GM19328 (cell line): ENCODE data around the gene EIF2B2.

Experiments
- ATAC-seq: cut with Tn5 transposase; IDR thresholded peaks from one replicate; pipeline ENCODE4 v1.9.1; 2021; ENCODE audit warnings: mild to moderate bottlenecking, moderate library complexity; ENCODE audit not compliant: unreplicated experiment

Gene EIF2B2

DNA sequence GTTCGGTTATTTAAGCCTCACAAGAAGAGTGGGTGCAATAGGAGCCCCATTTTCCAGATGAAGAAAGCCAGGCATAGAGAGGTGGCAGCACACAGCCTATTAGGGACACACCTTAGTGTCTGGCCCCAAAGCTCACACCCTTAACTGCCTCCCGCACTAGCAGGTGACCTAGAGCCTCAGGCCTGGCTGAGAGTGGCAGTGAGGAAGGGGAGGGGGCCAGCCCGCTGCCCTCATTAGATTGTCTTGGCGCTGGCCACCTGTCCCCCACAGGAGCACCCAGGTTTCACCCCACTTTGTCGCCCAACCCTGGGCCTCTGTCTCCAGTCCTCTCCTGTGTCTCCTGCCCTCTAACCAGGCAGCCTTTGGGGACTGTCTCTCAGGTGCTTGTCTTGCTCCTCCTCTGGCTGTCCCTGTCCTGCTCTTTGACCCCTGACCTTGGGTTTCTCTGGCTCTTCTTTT, 28.8 kb upstream of the EIF2B2 start:
- no peak for ATAC-seq

DNA sequence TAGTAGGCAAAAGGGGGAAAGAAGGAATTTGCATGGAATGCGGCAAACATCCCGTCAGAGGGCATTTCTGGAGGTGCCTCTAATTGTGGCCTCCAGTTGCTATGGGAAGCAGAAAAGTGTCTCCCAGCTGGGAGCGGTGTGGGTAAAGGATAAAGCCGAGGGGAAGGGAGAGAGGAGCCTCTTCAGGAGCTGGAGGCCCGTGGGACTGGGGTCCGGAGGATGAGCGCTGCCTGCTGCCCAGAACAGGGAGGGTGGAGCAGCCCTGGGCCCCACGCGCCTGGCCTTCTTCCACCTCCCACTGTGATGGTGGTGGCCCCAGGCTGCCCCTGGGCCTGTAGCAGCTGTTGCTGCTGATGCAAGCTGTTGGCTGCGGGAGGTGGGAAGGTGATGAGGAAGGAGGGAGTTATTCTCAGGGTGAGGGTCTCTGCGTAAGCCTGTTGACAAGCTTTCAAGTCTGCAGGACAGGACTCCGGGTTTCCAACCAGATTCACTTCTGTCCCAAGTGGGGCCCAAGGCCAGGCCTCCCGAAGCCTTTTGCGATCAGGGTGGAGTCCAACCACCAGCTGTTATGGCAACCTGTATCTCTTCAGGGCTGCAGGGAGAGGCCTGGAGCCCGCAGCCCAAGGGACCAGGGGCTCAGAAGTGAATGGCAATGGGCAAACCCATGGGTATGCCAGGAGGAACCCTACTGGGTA, 28.2 kb upstream of the EIF2B2 start:
- ATAC-seq: no peak

- ATAC-seq: no peak
Measured at GRCh38 chr14:74975059-74975810, 27.5 kb upstream of the EIF2B2 start.

DNA sequence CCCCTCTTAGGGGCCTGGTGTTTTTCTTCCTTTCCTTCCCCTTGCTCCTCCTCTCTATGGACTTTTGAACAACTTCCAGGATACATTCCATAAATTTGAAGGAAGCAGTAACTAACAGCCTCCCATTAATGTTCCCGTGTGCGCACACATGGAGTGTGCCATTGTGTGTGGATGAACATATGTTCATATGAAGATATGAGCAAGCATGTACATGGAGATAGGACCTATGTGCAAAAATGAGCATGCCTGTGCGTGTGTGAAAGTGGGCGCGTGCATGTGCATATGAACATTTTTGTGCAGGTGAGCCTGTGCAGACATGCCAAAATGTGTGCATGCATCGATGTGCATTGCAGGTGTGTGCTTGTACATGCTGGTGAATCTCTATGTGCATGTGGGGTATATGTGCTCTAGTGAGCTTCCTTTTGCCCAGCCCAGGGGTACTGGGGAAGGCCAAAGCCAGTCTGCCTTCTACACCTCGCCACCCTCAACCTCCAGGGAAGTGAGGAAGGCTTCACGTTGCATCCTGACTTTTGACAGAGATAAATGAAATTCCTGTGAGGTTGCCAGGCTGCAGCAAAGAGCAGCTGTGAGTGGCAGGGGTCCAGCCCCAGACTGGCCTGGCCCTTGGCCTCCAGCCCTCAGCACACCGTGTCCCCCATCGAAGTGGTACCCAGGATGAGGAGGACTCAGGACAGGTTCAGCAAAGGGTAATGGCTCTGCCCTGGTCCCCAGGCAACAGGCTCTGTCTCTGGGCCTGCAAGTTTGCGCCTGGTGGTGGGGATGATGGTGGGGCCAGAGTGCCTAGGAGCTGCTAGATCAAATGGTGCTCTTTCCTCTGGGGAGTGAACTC, 26.2 kb upstream of the EIF2B2 start:
- ATAC-seq: no peak

DNA sequence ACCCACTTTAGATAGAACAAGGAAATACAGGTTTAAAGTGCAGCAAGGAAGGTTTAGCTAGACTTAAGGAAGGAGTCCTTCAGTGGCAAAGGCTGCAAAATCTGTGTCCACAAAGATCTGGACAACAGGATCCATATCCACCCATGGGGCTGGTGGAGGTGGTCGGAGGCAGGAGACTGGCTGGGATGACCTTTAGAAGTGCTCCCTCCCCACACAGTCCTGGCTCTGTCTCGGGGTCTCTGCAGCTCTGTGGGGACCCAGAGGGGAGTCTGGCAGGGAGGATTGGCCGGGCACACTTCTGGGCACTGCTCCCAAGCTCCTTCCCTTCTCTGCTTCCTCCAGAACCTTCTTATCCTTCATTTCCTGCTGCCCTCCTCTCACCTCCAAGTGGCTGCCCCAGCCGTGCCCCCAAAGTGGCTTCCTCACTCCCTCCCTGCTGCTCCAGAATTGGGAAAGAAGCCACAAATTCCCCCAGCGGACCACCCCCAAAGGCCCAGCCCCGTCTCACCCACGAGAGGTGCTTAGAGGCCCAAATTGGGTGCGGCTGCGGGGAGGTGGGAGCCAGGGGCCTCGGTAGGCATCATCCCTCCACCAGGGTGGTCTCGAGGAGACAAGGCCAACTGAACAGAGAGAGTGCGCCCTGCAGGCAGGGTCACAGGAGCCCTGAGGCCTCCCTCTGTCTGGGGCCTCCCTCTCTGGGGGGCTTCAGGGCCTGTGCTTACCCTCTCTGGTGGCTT, 25.4 kb upstream of the EIF2B2 start:
- no peak for ATAC-seq

- no peak for ATAC-seq
Measured at GRCh38 chr14:74977901-74978385, 24.8 kb upstream of the EIF2B2 start.

DNA sequence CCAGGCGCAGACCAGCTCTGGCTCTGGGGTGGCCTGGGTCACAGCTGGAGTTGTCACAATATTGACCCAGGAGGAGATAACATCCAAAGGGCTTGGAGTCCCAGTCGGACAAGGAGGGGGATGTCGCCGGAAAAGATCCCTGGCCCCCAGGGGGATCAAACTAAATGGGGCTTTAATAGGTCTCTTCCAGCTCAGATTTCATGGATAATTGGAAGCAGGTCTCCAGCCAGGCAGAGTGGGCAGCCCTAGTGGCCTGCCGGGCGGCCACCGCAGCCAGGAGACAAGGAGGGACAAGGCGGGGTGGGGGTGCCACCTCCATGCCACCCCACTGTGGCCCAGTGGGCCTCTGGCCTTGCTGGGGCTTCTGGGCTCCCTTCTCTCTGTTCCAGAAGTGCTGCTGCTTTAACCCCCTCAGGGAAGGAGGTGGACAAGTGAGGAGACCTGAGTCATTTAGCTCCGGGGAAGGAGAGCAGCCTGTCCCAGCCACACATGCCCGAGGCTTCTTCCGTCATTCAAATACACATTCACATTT, 24.2 kb upstream of the EIF2B2 start:
- ATAC-seq: no peak

DNA sequence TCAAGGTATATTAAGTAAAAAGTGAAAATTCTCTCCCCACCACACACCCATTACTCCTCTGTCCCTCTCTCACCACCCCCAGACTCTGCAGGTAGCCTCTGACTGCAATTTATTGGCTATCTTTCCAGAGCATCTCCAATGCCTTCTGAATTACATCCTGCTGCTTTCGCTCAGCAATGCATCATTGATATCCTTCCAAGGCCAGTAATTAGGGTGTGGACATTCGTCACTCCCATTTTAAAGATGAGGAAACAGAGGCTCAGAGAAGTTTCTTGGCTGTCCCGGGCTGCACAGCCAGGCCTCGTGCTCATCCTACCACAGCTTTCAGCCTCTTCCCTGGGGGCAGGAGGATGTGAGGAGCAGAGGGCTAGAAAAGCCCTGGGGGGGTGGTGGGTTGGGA, 23.7 kb upstream of the EIF2B2 start:
- ATAC-seq: no peak

DNA sequence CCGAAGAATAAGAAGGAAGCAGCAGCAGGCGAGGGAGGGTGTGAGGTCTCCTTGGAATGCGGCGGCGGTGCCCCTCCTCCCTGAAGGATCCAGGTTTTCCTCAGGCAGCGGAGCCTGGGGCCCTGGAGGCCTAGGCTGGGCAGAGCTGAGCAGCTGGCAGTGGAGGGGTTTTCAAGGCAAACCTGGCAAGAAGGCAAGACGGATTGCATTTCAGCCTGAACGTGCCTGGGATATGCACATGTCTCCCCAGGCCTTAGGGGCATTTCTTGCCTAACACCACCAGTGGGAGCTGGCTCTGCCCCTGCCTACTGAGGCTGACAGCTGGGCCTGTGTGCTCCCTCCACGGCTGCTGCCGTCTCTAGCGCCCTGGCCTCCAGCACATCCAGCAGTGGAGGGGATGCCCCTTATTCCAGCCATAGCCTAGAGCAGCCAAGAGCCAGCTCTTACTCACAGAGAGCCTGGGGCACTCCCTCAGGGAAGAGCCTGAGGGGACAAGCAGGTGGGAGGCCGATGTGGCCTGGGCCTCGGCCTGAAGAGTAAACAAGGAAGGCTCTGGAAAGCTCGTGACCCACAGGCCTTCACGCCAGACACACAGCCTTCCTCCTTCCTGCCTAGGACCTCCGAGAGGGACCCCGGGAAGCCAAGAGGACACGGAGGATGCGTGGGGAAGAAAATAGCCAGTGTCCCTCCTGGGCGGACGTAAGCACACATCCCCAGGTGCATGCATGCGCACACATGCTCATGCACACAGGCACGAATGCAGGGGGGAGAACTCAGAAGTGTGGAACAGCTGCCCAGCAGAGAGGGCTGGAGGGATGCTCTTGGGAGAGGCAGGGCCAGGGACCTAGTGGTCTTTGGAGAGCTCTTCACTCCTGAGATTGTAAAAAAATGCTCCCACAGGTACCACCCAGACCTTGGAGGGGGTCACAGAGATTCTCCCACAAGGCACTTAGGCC, 23.0 kb upstream of the EIF2B2 start:
- no peak for ATAC-seq

DNA sequence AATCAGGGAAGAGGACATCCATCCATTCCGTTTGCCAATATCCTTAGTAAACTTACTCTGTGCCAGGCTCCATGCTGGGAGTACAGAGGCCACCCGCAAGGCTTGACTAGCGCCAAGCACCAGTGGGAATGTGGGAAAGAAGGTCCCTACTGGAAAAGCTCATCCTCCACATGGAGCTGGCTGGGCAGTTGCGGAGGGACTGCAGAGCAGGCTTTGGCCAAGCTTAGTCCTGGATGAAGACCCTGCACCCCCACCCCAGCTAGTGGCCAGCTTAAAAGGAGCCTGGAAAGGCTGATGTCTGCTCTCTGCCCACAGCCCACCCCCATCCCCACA, 22.4 kb upstream of the EIF2B2 start:
- ATAC-seq: no peak

DNA sequence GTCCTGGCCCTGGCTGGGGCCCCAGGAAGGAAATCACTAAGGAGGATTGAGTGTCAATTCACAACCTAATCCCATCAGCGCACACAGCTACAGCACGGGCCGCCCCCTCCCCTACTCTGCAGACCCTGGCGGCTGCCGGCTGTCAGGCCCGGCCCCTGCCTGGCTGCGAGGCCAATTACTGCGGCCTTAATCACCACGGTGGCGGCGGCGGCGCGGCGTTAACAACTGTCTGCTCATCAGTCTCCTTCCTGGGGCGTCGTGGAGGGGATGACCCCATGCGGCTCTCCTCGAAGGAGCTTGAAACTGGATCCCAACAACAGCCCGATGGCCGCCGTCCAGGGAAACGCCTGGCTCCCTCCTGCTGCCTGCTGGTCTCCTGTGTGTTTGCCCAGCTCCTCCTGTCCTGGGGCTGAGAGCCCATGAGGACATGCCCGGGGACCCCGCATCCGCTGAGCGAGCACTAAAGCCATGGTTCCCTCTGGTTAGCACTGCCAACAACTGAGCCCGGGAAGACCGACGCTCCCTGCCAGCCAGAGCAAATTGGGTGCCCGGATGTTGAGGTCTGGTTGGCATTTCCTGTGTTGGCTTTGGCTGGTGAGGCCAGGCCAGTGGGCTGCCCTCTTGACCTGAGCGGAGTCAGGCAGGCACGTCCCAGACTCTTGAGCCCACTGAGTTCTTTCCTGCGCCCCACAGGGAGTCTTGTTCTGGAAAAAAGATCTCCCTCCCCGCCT, 21.8 kb upstream of the EIF2B2 start:
- ATAC-seq: no peak

DNA sequence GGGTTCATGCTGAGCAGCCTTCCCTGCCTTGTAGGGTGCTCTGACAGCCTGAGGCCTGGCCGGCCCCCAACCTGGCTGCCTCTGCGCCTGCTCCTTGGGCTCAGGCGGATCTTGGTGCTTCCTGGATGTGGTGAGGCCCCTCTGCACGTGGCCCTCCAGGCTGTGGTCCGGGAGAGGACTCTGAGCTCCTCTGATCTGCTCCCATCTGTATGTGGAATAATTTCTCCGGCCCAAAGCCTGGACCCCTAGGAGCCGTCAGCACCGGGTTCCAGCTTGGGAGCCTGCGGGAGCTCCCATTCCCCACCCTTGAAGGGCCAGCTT, 21.3 kb upstream of the EIF2B2 start:
- no peak for ATAC-seq

GRCh38 chr14:74981833-74982232, 20.9 kb upstream of the EIF2B2 start:
- no peak for ATAC-seq

- ATAC-seq: no peak
Measured at GRCh38 chr14:74982661-74983060, 20.1 kb upstream of the EIF2B2 start.

GRCh38 chr14:74983343-74983742, 19.4 kb upstream of the EIF2B2 start:
- ATAC-seq: no peak

DNA sequence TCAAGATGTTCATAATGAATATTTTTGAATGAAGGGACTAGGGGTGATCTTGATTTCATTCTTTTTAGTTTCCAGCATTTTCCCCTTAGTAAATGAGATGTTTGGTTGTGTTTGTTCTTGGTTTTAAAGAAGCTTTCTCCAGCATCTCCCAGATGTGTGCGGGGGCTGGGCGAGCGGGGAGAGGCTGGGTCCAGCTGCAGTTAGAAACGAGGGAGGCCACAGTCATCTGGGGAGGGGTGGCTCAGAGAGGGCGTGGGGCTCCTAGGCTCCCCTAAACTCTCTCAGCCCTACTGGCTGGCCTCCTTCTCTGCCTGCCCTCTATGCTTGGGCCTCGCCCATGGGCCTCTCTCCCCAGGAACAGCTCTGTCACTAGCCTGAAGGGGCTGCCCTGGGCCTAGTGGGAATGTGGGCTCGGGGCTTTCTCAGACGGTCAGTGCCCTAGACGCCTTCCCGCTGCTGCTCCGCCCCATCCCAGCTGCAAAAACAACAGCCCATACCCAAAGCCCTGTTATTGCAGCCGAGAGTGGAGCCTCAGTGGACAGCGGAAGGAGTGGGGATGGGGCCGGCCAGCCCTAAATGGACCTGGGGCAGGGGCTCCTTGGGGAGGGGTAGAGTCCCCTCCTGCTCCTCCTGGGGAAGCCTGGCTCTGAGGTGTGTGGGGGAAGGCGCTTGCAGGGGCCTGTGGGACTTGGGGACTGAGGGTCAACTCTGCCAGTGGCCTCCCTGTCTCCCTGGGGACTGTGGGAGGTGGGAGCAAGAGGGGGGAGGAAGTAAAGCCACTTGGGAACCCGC, 18.3 kb upstream of the EIF2B2 start:
- no peak for ATAC-seq

- ATAC-seq: no peak
Measured at GRCh38 chr14:74985028-74985310, 17.8 kb upstream of the EIF2B2 start.

DNA sequence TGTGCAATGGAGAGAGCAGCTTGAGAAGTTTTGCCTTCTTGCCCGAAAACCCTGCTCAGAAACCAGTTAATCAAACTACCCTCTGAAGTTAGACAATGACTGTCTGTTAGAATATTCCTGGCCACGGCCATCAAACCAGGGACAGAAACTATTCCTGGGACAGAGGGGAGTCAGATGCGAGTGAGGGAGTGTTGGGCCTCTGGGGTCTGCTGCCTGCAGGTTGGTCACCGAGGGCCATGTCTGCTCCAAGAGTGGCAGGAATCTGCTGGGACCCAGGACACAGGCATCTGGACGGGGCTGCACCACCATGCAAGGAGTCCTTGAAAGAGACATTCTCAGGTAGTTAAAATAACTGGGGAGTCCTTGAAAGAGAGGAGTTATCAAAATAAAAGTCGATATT, 16.9 kb upstream of the EIF2B2 start:
- no peak for ATAC-seq
